Liver (tissue), 9 donors: Measurements from ENCODE around the gene SMIM21. TPM values are rescaled to one million over a fixed set of nuclear protein-coding genes. Genes with fewer than 3 reads are reported as not detected.

Experiments used
- DNase-seq: peaks from one replicate; pipeline ENCODE4 v3.0.0-alpha.2; 2017; ENCODE audit warnings: low spot score
- H3K27ac ChIP-seq, 2 donors: one replicate each; pipeline ENCODE4 v1.7.0; 2013; ENCODE audit warnings: inconsistent platforms in 2 of 2, low read length in 2 of 2, control low read depth in 1 of 2, low read depth in 1 of 2, mild to moderate bottlenecking in 1 of 2
- H3K27me3 ChIP-seq, 4 donors: one replicate each; pipeline versions ENCODE4 v1.6.1 to v1.7.0; 2013; ENCODE audit warnings: low read length in 3 of 4, inconsistent platforms in 1 of 4, mild to moderate bottlenecking in 1 of 4, moderate library complexity in 1 of 4; ENCODE audit not compliant: control insufficient read depth in 4 of 4, insufficient read depth in 4 of 4
- H3K36me3 ChIP-seq, 4 donors: one replicate each; pipeline versions ENCODE4 v1.6.1 to v1.7.0; 2013; ENCODE audit warnings: low read length in 3 of 4, mild to moderate bottlenecking in 3 of 4, low read depth in 1 of 4, moderate library complexity in 1 of 4; ENCODE audit not compliant: control insufficient read depth in 4 of 4, insufficient read depth in 3 of 4
- H3K4me1 ChIP-seq, 4 donors: one replicate each; pipeline versions ENCODE4 v1.6.1 to v1.7.0; 2013; ENCODE audit warnings: low read length in 3 of 4, mild to moderate bottlenecking in 3 of 4, moderate library complexity in 1 of 4; ENCODE audit not compliant: control insufficient read depth in 4 of 4, insufficient read depth in 4 of 4
- H3K4me3 ChIP-seq, 3 donors: one replicate each; pipeline versions ENCODE4 v1.6.1 to v1.7.0; 2013; ENCODE audit warnings: low read length in 3 of 3, control low read depth in 1 of 3, low read depth in 1 of 3, mild to moderate bottlenecking in 1 of 3
- H3K9ac ChIP-seq, 2 donors: one replicate each; pipeline ENCODE4 v1.7.0; 2013; ENCODE audit warnings: low read length in 2 of 2, mild to moderate bottlenecking in 2 of 2, moderate library complexity in 2 of 2, control low read depth in 1 of 2, low read depth in 1 of 2
- H3K9me3 ChIP-seq, 4 donors: one replicate each; pipeline versions ENCODE4 v1.6.1 to v1.7.0; 2013; ENCODE audit warnings: low read length in 3 of 4; ENCODE audit not compliant: control insufficient read depth in 4 of 4
- ATF3 ChIP-seq: IDR thresholded peaks from 2 replicates; pipeline ENCODE4 v1.6.1; 2016; ENCODE audit warnings: antibody characterized with exemption
- EGR1 ChIP-seq, 2 donors: IDR thresholded peaks; 2 replicates each; pipeline ENCODE4 v1.6.1; 2016 to 2018; ENCODE audit warnings: antibody characterized with exemption in 2 of 2, low read depth in 2 of 2
- FOXA1 ChIP-seq: IDR thresholded peaks from 2 replicates; pipeline ENCODE4 v1.6.1; 2016; ENCODE audit warnings: antibody characterized with exemption
- FOXA2 ChIP-seq: IDR thresholded peaks from 2 replicates; pipeline ENCODE4 v1.6.1; 2016; ENCODE audit warnings: antibody characterized with exemption
- GABPA ChIP-seq, 2 donors: IDR thresholded peaks in 1 of 2; conservative IDR thresholded peaks in 1 of 2; 2 replicates each; pipeline ENCODE4 v1.6.1; 2016; ENCODE audit warnings: antibody characterized with exemption in 2 of 2, mild to moderate bottlenecking in 1 of 2, moderate library complexity in 1 of 2
- HNF4A ChIP-seq, 2 donors: conservative IDR thresholded peaks; 2 replicates each; pipeline ENCODE4 v1.6.1; 2016; ENCODE audit warnings: antibody characterized with exemption in 2 of 2, mild to moderate bottlenecking in 2 of 2
- HNF4G ChIP-seq: IDR thresholded peaks from 2 replicates; pipeline ENCODE4 v1.6.1; 2016; ENCODE audit warnings: antibody characterized with exemption
- JUND ChIP-seq, 2 donors: IDR thresholded peaks; 2 replicates each; pipeline ENCODE4 v1.6.1; 2016; ENCODE audit warnings: antibody characterized with exemption in 2 of 2
- NR2F2 ChIP-seq: IDR thresholded peaks from 2 replicates; pipeline ENCODE4 v1.6.1; 2016; ENCODE audit warnings: antibody characterized with exemption
- RAD21 ChIP-seq, 2 donors: IDR thresholded peaks; 2 replicates each; pipeline ENCODE4 v1.6.1; 2016; ENCODE audit warnings: antibody characterized with exemption in 2 of 2, mild to moderate bottlenecking in 2 of 2
- REST ChIP-seq: IDR thresholded peaks from 2 replicates; pipeline ENCODE4 v1.6.1; 2016; ENCODE audit warnings: antibody characterized with exemption, mild to moderate bottlenecking
- RXRA ChIP-seq, 2 donors: IDR thresholded peaks; 2 replicates each; pipeline ENCODE4 v1.6.1; 2017 to 2018; ENCODE audit warnings: antibody characterized with exemption in 2 of 2, mild to moderate bottlenecking in 1 of 2
- SP1 ChIP-seq: IDR thresholded peaks from 2 replicates; pipeline ENCODE4 v1.6.1; 2018; ENCODE audit warnings: antibody characterized with exemption, mild to moderate bottlenecking
- TAF1 ChIP-seq: conservative IDR thresholded peaks from 2 replicates; pipeline ENCODE4 v1.6.1; 2016; ENCODE audit warnings: antibody characterized with exemption, mild to moderate bottlenecking
- YY1 ChIP-seq: IDR thresholded peaks from 2 replicates; pipeline ENCODE4 v1.6.1; 2016; ENCODE audit warnings: antibody characterized with exemption, mild to moderate bottlenecking
- WGBS: extraction: QIAGEN DNeasy Blood & Tissue Kit; methylation state at CpG from one replicate; pipeline ENCODE4 v1.1.7; 2013; 5-methylcytosine and 5-hydroxymethylcytosine counted together
- polyA plus RNA-seq, 2 donors: library from polyadenylated mRNA; stranded (reverse) in 1 of 2; unstranded in 1 of 2; fragments of 200-250 nt in 1 of 2; fragments of >200 nt in 1 of 2; fragmentation: Nextera tagmentation in 1 of 2; extraction: Ambion mirVana in 1 of 2; gene quantifications; one replicate each; pipeline versions ENCODE4 v1.2.1 to v1.2.3, GENCODE V29; 2013 to 2015
- total RNA-seq, 2 donors: library from RNA; depleted of rRNA; stranded (reverse); fragments of >200 nt; gene quantifications; one replicate each; pipeline ENCODE4 v1.2.3, GENCODE V29; 2014
- TF ChIP-seq, protein P1 (sequence below): fragments of 150-350 bp; IDR thresholded peaks from 2 replicates; pipeline ENCODE4 v1.5.1; 2017; ENCODE audit warnings: improper control_type of control experiment, low read depth, low read length; ENCODE audit not compliant: missing input control
- TF ChIP-seq, protein P2 (sequence below): IDR thresholded peaks from 2 replicates; pipeline ENCODE4 v1.6.1; 2016; ENCODE audit warnings: antibody characterized with exemption
- TF ChIP-seq, protein P3 (sequence below): IDR thresholded peaks from 2 replicates; pipeline ENCODE4 v1.6.1; 2016; ENCODE audit warnings: antibody characterized with exemption
- donor health status: healthy.
- donor health status: healthy.
- donor health status: healthy.
- donor health status: healthy.
- donor health status: healthy.

Gene SMIM21
- total and polyA plus RNA-seq, 4 donors: not detected

- TF ChIP-seq REST (no peak), YY1 (no peak)
Observed at GRCh38 chr18:75475228-75475627, 47.7 kb upstream of the SMIM21 start (continued).

- Histone ChIP-seq H3K4me3 (no peak overlapping the region), H3K27me3 (no peaks in the 10 kb centered on the region), H3K9me3 (no peaks in the 10 kb centered on the region), H3K4me1 (no peaks in the 10 kb centered on the region), H3K9ac (no peak overlapping the region), H3K36me3 (no peaks in the 10 kb centered on the region), H3K27ac (no peak overlapping the region)
- no peak for DNase-seq
- WGBS: 69% methylated on average over 2 of the region's 2 CpGs
- TF ChIP-seq YY1: no peak
- no peak for TF ChIP-seq FOXA1
- TF ChIP-seq TAF1: no peak
- TF ChIP-seq SP1: no peak
- TF ChIP-seq, protein P1, sequence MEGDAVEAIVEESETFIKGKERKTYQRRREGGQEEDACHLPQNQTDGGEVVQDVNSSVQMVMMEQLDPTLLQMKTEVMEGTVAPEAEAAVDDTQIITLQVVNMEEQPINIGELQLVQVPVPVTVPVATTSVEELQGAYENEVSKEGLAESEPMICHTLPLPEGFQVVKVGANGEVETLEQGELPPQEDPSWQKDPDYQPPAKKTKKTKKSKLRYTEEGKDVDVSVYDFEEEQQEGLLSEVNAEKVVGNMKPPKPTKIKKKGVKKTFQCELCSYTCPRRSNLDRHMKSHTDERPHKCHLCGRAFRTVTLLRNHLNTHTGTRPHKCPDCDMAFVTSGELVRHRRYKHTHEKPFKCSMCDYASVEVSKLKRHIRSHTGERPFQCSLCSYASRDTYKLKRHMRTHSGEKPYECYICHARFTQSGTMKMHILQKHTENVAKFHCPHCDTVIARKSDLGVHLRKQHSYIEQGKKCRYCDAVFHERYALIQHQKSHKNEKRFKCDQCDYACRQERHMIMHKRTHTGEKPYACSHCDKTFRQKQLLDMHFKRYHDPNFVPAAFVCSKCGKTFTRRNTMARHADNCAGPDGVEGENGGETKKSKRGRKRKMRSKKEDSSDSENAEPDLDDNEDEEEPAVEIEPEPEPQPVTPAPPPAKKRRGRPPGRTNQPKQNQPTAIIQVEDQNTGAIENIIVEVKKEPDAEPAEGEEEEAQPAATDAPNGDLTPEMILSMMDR: no peak
- TF ChIP-seq HNF4G: no peak
- no peak for TF ChIP-seq FOXA2
- TF ChIP-seq RAD21 (IDR thresholded peaks at IDR 0.05): no peak
- TF ChIP-seq GABPA (IDR thresholded peaks at IDR 0.05 in 1 of 2, conservative IDR thresholded peaks at IDR 0.05 in 1 of 2): no peak
- TF ChIP-seq, protein P2, sequence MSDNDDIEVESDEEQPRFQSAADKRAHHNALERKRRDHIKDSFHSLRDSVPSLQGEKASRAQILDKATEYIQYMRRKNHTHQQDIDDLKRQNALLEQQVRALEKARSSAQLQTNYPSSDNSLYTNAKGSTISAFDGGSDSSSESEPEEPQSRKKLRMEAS: no peak
- TF ChIP-seq JUND (IDR thresholded peaks at IDR 0.05): no peak
- no peak for TF ChIP-seq EGR1 (IDR thresholded peaks at IDR 0.05; ENCODE audit: low read depth in 2 of 2)
- no peak for TF ChIP-seq ATF3
- TF ChIP-seq HNF4A (conservative IDR thresholded peaks at IDR 0.05): no peak
- no peak for TF ChIP-seq NR2F2
- TF ChIP-seq RXRA (IDR thresholded peaks at IDR 0.05): no peak
- TF ChIP-seq, protein P3, sequence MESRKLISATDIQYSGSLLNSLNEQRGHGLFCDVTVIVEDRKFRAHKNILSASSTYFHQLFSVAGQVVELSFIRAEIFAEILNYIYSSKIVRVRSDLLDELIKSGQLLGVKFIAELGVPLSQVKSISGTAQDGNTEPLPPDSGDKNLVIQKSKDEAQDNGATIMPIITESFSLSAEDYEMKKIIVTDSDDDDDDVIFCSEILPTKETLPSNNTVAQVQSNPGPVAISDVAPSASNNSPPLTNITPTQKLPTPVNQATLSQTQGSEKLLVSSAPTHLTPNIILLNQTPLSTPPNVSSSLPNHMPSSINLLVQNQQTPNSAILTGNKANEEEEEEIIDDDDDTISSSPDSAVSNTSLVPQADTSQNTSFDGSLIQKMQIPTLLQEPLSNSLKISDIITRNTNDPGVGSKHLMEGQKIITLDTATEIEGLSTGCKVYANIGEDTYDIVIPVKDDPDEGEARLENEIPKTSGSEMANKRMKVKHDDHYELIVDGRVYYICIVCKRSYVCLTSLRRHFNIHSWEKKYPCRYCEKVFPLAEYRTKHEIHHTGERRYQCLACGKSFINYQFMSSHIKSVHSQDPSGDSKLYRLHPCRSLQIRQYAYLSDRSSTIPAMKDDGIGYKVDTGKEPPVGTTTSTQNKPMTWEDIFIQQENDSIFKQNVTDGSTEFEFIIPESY: no peak
- TF ChIP-seq REST: no peak
Observed at GRCh38 chr18:75474332-75474731, 46.8 kb upstream of the SMIM21 start.
